Muscle of arm (tissue), 12 donors: ENCODE results near the gene PRKCQ. TPM values are rescaled to one million over a fixed set of nuclear protein-coding genes. Genes with fewer than 3 reads are reported as not detected.
"Not testable (repeated sequence)": the region's sequence is repeated elsewhere in the genome, so short reads cannot be mapped to it uniquely, and the experiment has no call there.

ENCODE experiments used
- DNase-seq: peaks from one replicate; pipeline ENCODE4 v3.0.0-alpha.2; 2013
- polyA plus RNA-seq, 12 donors: library from polyadenylated mRNA; unstranded; fragments of 120-200 nt; gene quantifications; one replicate each; pipeline ENCODE4 v1.2.1, GENCODE V29; 2013; ENCODE audit not compliant: insufficient read length in 12 of 12

The PRKCQ gene
- polyA plus RNA-seq, 12 donors: 4.5 to 21.4 (median 16.1) TPM; not detected in 1

DNA sequence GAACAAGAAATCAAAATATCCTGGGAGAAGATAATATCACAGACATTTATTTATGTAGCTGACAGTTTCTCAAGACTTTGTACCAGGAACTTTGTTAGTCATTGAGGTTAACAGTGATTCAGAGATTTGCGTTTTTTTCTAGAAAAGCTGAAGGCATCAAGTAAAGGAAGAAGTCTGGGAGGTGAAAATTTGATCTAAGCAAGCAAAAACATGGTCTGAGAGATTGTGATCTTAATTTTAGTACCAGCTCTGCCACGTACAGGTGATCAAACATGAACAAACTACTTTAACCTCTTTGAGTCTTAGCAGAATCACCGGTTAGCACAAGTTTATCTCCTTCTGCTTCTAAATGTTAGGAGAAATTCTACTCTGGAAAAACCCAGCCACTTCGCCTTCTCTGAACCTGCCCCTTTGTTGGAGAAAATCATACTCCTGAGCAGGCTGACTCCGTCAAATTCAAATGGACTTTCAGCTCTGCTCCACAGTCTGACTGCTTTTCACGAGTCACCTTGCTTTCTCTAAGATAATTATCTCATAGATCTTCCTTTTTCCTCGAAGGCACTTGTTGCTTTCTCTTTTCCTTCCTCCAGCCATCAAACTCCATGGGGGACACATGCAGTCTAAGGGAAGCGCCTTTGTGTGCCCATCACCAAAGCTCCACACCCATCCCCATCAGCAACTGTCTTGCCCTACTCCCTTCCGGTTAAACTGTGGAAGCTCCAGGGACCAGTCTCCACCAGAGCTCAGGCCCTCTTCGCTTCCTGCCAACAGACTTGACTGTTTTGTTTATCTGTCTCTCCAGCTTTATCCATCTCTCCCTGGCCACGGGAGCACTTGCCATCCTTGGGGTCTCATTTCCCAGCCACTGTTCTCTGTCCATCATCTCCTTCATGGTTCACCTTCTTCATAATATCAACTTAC, 86.3 kb downstream of the PRKCQ start:
- DNase-seq: no peak

DNA sequence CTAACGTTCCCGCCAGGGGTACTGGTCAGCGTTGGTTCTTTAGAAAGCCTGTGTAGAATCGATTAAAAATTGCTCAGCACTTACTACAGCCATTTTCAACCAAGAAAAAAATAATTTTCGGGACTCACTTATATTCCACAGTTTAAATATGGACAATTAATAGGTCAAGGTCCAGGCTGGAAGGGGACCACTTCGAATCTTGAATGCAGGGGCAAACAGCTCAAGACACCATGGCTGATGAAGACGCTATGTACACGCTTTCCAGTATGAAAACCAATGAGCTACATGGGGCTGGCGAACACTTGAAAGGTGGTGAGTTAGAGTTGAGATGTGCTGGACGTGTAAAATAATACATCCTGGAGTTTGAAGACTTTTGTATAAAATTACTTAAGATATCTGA, 87.2 kb downstream of the PRKCQ start:
- DNase-seq: no peak

DNA sequence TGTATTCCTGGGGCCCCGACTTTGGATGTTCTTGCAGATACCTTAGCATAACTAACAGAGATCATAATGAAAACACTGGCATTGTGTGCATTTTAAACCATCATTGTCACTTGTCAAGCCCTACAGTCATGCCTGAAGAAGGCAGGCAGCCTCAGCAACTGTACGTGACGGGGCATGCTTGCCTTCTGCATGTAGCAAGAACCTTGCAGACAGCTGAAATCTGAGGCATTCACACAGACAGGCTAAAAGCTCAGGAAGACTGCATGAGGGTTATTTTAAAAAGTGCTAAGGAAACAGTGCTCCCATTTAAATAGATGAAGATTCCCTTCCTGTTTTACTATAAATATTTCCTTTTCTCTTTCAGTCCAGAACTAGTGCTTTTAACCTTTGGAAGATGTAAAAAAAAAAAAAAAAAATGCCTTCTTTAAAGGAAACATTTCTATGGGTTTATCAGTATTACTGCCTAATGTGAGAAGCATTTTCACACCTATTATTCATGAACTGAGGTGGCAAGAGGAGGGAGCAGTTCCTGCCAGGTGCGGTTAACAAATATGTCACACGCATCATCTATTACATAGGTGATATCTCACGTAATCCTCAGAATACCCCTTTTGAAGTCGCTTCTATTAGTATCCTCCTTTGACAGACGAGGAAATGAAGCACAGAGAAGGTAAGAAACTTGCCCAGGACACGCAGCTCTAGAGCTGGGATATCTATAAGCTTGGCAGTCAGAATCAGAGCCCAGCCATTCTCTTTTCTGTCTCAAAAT, 88.1 kb downstream of the PRKCQ start:
- no peak for DNase-seq

DNA sequence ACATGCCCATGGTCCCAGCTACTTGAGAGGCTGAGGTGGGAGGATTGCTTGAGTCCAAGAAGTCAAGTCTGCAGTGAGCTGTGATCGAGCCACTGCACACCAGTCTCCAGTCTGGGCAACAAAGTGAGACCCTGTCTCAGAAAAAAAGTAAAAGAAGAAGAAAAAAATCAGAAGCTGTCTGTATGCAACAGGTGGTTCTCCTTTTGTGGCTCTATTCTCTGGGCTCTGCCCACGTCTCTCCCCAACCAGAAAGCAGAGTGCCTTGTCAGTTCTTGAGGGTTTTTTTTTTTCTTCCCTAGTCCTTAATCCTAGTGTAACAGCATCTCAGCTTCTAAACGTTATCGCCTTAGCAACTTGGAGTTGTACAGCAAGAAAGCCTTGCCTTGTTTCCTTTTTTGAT, 89.5 kb downstream of the PRKCQ start:
- DNase-seq: no peak

DNA sequence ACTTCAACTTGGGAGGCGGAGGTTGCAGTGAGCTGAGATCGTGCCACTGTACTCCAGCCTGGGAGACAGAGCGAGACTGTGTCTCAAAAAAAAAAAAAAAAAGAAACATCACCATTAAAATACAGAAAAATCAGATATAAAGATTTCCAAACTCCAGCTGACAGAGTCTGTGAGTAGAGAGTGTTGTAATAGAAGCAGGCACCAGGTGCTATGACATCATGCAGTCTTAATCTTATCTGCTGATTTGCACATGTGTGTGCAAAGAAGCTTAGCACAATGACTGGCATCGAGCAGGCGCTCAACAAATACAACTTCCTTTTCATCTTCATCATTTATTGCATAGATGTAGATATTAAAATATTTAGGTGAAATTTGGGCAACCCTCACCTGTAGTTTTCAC, 92.2 kb downstream of the PRKCQ start:
- no peak for DNase-seq

DNA sequence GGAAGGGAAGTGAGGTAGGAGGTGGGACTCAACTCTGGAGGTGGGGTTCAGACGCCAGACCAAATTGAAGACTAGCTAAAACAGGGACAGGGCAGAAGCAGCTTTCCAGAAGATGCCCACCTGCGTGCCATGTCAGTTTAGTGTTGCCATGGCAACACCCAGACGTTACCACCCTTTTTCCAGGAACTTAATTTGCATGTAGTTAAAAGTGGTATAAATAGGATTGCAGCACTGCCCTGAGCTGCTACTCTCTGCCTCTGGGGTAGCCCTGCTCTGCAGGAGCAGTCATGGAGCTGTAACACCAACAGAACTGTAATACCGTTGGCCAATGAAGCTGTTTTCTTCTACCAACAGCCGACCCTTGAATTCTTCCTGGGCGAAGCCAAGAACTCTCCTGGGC, 93.8 kb downstream of the PRKCQ start:
- DNase-seq: no peak

DNA sequence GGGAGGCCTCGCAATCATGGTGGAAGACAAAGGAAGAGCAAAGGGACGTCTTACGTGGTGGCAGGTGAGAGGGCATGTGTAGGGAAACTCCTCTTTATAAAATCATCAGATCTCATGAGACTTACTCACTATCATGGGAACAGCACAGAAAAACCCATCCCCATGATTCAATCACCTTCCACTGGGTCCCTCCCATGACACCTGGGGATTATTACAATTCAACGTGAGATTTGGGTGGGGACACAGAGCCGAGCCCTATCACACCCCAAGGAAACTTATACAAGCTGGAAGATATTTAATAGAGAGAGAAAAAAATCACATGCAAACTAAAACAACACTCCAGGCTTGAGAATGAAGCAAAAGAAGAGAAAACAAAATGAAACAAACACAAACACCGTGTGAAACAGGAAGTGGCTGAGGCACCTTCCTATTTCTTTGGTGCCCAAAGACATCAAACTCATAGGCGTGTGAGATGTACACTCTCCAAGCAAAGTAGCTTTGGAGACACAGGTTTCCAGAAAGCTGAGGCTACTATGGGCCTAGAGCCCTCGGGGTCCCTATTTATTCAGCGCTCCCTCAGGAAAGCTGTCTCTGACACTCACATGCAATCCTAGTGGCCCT, 97.2 kb downstream of the PRKCQ start:
- no peak for DNase-seq

- DNase-seq: no peak
Measured at GRCh38 chr10:6478722-6479121, 101.4 kb downstream of the PRKCQ start.

DNA sequence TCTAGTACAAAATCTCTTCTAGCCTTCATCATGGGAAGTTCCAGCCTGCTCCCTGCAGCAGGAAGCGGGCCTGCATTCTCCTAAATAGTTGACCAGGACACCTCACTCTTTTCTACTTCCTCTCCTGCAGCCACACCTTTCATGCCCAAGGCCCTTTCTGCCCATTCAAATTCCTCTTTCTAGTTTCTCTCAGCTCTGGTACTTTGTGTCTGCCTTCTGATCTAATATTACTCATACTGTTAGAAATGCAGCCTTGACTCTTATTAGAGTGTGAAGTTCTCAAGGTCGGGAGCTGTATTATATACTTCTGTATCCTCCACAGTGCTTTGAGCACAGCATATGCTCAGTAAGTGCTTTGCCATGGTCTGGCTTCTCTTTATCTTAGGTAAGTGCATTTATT, 103.1 kb downstream of the PRKCQ start:
- no peak for DNase-seq

DNA sequence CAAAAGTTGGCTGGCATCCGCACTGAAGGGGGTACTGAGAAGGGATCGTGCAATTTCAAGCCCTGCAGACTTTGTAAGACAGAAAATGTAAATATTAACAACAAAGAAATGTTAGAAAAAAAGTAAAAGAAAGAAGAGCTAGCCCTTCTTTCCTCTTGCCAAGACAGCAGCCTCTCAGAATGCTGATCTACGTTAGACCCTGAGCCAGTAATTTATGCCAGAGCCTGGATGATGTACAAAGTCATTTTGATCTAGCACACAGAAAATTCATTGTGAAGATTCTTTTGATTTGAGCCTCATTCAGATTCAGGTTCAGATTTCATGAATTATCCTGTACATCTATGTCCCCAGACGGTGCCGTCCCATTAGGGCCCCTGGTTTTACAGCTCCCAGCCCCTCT, 105.2 kb downstream of the PRKCQ start:
- no peak for DNase-seq

DNA sequence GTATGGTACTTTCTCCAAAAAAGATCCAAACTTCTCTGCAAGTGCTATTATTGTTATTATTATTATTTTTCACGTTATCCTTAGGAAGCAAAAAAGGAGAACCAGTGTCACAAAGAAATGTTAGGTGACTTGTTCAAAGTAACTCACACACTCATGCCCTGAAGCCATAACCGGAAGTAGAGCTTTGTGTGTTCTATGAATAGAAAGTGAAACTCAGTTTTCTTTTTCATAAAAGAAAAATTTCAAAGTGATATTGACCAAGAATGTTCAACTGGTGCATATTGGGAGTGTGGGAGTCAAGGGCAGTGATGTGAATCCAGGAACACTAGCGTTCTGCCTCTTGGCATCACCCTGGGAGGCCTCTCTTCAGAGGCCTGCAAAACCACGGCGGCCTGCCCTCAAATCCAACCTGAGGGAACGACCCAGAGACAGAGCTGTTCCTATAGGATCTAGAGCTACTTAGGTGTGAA, 106.1 kb downstream of the PRKCQ start:
- no peak for DNase-seq

GRCh38 chr10:6473430-6473829, 106.6 kb downstream of the PRKCQ start:
- DNase-seq: no peak

- DNase-seq: not testable (repeated sequence)
Measured at GRCh38 chr10:6472710-6473005, 107.4 kb downstream of the PRKCQ start.

DNA sequence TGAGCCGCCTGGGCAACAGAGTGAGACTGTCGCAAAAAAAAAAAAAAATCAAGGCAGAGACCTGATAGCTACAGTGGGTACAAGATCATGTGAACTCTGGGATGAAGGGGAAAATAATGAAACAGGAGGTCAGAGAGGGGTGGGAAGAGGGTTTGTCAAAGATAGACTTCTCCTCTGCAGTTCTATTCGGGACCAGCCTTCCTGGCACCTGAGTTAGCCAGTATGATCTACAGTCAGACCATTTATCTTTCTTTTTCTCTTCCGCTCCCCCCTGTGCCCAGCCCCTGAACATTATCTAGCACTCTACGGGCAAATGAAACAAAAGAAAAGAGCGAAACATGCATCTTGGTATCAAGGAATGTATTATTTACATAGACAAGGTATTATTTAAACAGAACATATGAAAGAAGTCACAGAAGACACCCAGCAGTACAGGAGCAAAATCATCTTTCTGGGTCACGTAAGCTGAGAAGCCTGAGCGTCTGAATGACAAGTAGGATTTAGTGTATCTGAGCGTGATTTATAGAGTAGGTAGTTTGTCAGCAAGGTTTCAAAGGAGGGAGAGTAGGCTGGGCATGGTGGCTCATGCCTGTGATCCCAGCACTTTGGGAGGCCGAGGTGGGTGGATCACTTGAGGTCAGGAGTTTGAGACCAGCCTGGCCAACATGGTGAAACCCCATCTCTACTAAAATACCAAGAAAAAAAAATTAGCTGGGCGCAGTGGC, 109.0 kb downstream of the PRKCQ start:
- no peak for DNase-seq

GRCh38 chr10:6469661-6470060, 110.4 kb downstream of the PRKCQ start:
- no peak for DNase-seq

DNA sequence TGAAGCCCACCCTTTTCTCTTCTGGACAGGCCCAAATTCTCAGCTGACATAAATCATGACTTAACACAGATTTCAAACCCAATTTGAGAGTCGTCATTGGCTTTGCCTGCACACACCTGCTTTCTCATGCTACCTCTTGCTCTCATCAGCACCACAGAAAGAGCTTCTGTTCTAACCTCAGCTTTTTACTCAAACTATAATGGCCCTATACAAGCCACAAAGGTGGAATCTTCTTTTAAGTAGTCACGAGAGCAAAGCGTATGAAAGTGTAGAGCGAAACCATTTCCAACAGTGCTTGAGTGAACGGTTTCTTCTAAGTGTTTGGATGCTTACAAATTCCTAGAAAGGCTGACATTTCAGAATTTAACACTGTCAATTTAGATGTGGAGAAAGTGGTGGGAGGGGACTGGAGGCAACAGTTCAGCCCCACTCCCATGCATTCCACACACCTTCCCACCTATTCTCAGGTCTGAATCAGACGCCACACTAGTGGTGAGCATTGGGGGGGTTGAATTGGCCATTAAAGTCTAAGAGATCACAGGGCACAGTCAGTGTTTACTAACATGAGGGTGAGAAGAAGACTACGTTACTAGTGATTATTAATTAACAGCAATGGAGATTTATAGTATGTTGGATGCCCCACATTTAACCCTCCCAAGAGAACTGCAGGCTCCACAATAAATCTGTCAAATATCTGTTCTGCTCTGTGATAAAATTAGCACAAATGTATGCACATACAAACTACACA, 114.0 kb downstream of the PRKCQ start:
- DNase-seq: no peak

DNA sequence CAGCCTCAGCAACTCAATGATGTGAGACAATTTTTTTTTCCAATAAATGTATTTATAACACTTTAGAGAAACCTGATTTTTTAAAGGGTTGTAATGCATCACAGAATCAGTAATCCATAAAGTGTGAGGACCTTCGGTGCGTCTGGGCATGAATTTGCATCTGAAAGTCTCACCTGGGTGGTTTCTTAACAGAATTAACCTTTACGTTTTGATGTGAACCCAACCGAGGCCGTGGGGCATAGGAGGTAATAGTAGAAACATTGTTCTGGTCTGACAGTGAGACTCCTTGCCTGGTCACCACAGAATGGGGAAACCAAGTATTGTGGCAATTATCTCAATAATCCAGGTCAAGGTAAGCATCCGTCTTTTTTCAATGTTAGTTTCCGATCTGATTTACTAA, 114.6 kb downstream of the PRKCQ start:
- DNase-seq: no peak

DNA sequence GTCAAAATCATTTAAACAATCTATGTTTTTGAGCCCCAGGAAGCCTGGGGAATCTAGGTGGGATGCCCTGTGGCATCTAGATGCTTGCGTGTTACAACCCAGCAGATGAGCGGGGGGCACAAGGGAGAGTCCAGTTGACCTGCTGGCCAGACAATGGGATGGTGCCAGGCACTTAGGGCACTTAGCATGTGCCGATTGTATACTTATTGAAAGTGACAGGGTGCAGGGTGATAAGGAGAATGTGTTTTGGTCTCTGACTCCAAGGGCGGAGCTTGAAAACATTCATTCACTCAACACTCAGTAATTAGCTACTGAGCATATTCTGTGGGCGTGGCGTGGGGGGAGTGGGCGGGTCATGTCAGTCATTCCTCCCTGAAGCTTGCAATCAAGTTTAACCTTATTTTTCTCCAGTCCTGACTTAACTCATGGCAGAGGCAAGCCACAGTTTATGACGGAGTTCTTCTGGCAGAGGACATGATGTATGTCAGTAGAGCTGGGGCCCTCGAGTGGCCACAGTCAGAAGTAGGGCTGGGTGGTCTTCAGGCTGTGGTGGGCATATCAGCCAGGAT, 115.1 kb downstream of the PRKCQ start:
- no peak for DNase-seq

- DNase-seq: no peak
Measured at GRCh38 chr10:6463366-6463765, 116.7 kb downstream of the PRKCQ start.

DNA sequence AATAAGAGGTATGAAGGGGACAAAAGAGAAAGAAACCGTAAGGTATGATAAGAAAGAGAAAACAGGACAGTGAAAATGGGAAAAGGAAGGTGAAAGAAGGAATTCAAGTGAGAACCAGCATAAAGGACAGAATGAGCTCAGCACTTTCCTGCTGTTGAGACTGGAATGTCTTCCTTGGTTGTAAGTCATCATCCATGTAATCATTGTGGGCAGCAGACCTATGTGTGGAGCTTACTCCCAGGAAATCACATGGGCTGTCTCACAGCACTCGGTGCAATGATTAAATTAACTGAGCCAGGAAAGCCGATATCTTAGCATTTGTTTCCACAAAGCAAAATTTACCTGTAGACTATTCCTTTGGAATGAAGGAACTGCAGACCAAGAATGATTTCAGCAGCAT, 118.1 kb downstream of the PRKCQ start:
- no peak for DNase-seq

DNA sequence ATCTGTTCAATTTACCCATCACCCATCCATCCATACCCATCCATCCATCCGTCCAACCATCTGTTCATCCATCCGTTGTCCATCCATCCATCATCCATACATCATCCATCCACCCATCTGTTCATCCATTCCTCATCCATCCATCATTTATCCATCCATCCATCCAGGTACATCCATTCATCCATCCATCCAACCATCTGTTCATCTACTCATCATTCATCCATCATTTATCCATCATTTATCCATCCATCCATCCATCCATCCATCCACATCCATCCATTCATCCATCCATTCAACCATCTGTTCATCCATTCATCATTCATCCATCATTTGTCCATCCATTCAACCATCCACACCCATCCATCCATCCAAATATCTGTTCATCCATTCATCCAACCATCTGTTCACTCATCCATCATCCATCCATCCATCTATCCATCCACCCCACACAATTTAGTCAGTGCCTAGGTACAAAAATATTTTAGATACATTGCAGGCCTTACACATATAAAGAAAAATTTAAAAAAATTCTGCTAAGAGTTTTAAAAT, 119.1 kb downstream of the PRKCQ start:
- no peak for DNase-seq
